IMR-90 (cell line): ENCODE measurements around the gene MMD.

Source experiments
- CEBPB ChIP-seq: IDR thresholded peaks from 2 replicates; pipeline ENCODE4 v1.6.1; 2012; ENCODE audit warnings: low read depth, low read length, improper control_type of control experiment
- CTCF ChIP-seq: conservative IDR thresholded peaks from 2 replicates; pipeline ENCODE4 v1.5.1; 2012; ENCODE audit warnings: mild to moderate bottlenecking, low read depth, low read length, improper control_type of control experiment
- POLR2A ChIP-seq: IDR thresholded peaks from 2 replicates; pipeline ENCODE4 v1.6.1; 2012; ENCODE audit warnings: mild to moderate bottlenecking, low read depth, low read length
- RAD21 ChIP-seq: IDR thresholded peaks from 2 replicates; pipeline ENCODE4 v1.6.1; 2012; ENCODE audit warnings: low read length, improper control_type of control experiment
- RFX5 ChIP-seq: IDR thresholded peaks from 2 replicates; pipeline ENCODE4 v1.8.0; 2012; ENCODE audit warnings: low read depth, mild to moderate bottlenecking, low read length, moderate library complexity

GRCh38 chr17:55462234-55462633 lies 40.6 kb upstream of the MMD start:
- no peak for TF ChIP-seq CTCF
- TF ChIP-seq POLR2A, result no peak
- TF ChIP-seq RAD21, result no peak
- TF ChIP-seq CEBPB, result no peak
- no peak for TF ChIP-seq RFX5
